Epithelial cell of esophagus (primary cell): Measurements from ENCODE around the gene PYGO2.
A peak's percentile ranks its signal among the peaks of the same experiment; 100 is the strongest.

Source experiments
- DNase-seq: peaks from one replicate; pipeline ENCODE4 v3.0.0; 2010; ENCODE audit warnings: low read depth
- H3K4me3 ChIP-seq: 2 replicates; pipeline ENCODE4 v1.5.1; 2011; ENCODE audit warnings: mild to moderate bottlenecking, low read length, control low read depth
- TF ChIP-seq, protein P1 (sequence below): IDR thresholded peaks from 2 replicates; pipeline ENCODE4 v1.5.1; 2011; ENCODE audit warnings: low read depth, mild to moderate bottlenecking, low read length, control low read depth, inconsistent platforms; ENCODE audit not compliant: insufficient read depth; ENCODE audit errors: missing control alignments

The PYGO2 gene

GRCh38 chr1:154961207-154962155 is at the start of gene PYGO2:
TSS of gene PYGO2 (minus strand) at chr1:154961782. CDS start at chr1:154961576, 206 bp downstream.
- peak; percentile 80 for DNase-seq
- TF ChIP-seq, protein P1, sequence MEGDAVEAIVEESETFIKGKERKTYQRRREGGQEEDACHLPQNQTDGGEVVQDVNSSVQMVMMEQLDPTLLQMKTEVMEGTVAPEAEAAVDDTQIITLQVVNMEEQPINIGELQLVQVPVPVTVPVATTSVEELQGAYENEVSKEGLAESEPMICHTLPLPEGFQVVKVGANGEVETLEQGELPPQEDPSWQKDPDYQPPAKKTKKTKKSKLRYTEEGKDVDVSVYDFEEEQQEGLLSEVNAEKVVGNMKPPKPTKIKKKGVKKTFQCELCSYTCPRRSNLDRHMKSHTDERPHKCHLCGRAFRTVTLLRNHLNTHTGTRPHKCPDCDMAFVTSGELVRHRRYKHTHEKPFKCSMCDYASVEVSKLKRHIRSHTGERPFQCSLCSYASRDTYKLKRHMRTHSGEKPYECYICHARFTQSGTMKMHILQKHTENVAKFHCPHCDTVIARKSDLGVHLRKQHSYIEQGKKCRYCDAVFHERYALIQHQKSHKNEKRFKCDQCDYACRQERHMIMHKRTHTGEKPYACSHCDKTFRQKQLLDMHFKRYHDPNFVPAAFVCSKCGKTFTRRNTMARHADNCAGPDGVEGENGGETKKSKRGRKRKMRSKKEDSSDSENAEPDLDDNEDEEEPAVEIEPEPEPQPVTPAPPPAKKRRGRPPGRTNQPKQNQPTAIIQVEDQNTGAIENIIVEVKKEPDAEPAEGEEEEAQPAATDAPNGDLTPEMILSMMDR = no peak
- H3K4me3 ChIP-seq = peak within 1 kb of the TSS; percentile 64

GRCh38 chr1:155011004-155011416 is 49.4 kb upstream of the PYGO2 start:
- no peak for DNase-seq
- TF ChIP-seq, protein P1 = no peak
- peak overlapping the region; percentile 21 for H3K4me3 ChIP-seq

- TF ChIP-seq, protein P1 = no peak
- DNase-seq = no peak
- peak overlapping the region; percentile 64 for H3K4me3 ChIP-seq
Measured at GRCh38 chr1:155010211-155010918, 48.8 kb upstream of the PYGO2 start.

DNA sequence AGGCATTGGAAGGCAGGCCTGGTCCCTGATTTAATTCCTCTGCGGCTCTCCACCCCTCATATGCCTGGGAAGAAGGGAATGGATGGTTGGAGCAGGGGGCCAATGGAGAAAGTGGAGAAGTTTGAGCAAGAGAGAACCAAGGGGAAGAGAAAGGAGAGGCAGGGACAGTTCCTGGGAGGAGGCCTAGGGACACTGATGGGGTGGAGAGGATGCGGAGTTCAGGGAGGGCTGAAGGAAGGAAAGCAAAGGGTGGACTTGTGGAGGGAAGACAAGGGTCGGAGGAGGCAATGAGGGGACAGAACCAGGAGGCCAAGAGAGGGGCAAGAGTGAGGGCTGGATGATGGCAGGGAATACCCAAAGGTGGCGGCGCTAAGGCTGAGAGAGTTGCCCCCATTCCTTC is 48.2 kb upstream of the PYGO2 start:
- peak overlapping the region; percentile 64 for H3K4me3 ChIP-seq
- DNase-seq = no peak
- TF ChIP-seq, protein P1 = no peak

- H3K4me3 ChIP-seq = peak overlapping the region; percentile 64
- TF ChIP-seq, protein P1 = no peak
- DNase-seq = no peak
Measured at GRCh38 chr1:155009221-155009711, 47.7 kb upstream of the PYGO2 start.

DNA sequence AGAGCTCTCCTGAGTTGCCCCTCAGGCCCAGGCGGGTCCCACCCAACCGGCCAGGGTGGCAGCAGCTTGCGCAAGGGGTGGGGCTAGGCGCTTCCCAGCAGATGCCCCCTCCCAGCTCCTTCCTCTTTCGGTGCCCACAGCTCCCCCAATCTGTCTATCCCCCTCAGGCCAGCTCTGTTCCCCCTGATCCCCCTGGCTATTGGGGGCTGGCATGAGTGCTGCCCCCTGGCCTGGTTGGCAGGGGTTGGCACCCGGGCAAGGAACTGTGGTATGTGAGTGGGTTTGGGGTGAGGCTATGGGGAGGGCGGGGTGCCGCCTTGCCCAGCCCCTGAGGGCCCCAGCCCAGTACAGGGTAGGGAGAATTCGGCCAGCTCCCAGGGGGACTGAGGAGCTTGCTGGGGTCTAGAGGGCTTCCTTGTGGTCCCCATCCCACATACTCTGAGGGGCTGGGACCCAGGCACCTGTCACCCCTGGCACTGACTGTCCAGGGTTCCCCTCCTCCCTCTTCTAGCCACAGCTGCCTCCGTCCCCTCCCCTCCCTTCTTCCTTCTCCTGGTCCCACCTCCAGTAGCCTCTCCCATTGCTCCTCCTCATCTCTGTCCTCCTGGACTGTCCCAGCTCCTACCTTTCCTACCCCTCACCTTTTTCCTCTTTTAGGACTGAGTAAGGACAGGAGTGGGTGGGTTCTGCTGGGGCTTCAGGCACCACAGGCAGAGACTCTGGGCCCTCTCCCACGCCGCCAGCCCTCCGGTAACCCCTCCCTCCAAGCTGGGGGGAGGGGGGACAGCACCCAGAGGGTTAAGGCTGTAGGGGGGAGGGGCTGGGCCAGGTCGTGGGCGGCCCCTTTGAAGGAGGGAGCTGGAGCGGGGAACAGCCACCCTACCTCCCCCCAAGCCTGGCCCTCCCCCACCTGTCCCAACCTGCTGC is 46.7 kb upstream of the PYGO2 start:
- DNase-seq = no peak
- TF ChIP-seq, protein P1 = no peak
- H3K4me3 ChIP-seq = peak overlapping the region; percentile 64
